Activated T-cell treated with anti-CD3 and anti-CD28 coated beads, Interleukin-2, amount 50 U/mL, for 48 hours (primary cell): ENCODE data around the gene THADA.
"Not testable (repeated sequence)": the region's sequence is repeated elsewhere in the genome, so short reads cannot be mapped to it uniquely, and the experiment has no call there.

ENCODE experiments used
- DNase-seq, 2 experiments: peaks; one replicate each; pipeline ENCODE4 v3.0.0-alpha.2; 2020

Gene THADA

GRCh38 chr2:43194121-43194869 lies 401.5 kb downstream of the THADA start:
- DNase-seq, result no peak

GRCh38 chr2:43193652-43194120 lies 402.2 kb downstream of the THADA start:
- no peak for DNase-seq

GRCh38 chr2:43192744-43193651 lies 402.8 kb downstream of the THADA start:
- peak in 1 of 2 experiments; percentile 38 for DNase-seq

GRCh38 chr2:43191947-43192516 lies 403.8 kb downstream of the THADA start:
- DNase-seq, result peak; percentile 44 to 51

GRCh38 chr2:43190311-43191052 lies 405.4 kb downstream of the THADA start:
- no peak for DNase-seq

- not testable (repeated sequence) for DNase-seq
Measured at GRCh38 chr2:43189861-43190260, 406.0 kb downstream of the THADA start.

GRCh38 chr2:43188561-43189386 lies 407.1 kb downstream of the THADA start:
- DNase-seq, result no peak

- DNase-seq, result no peak
Measured at GRCh38 chr2:43186679-43187374, 409.0 kb downstream of the THADA start.

GRCh38 chr2:43186321-43186678 lies 409.5 kb downstream of the THADA start:
- no peak for DNase-seq

- no peak for DNase-seq
Measured at GRCh38 chr2:43185146-43185545, 410.7 kb downstream of the THADA start.

GRCh38 chr2:43184339-43184895 lies 411.4 kb downstream of the THADA start:
- DNase-seq, result peak; percentile 71 to 78

- DNase-seq, result no peak
Measured at GRCh38 chr2:43183743-43184142, 412.1 kb downstream of the THADA start.

GRCh38 chr2:43180897-43181296 lies 414.9 kb downstream of the THADA start:
- no peak for DNase-seq
